Stimulated activated CD8-positive, alpha-beta memory T cell treated with anti-CD3 and anti-CD28 coated beads, Interleukin-7, amount 100 ng/mL, for 4 hours (primary cell): Measurements from ENCODE around the gene IFIT5.
"Not testable (repeated sequence)": the region's sequence is repeated elsewhere in the genome, so short reads cannot be mapped to it uniquely, and the experiment has no call there.

Source experiments
- DNase-seq, 2 donors: peaks; one replicate each; pipeline ENCODE4 v3.0.0-alpha.2; 2020; ENCODE audit warnings: low read depth in 2 of 2

The IFIT5 gene

GRCh38 chr10:89393898-89394297 lies 20.5 kb upstream of the IFIT5 start:
- DNase-seq: no peak

- no peak for DNase-seq
These were observed 19.2 kb upstream of the IFIT5 start for GRCh38 chr10:89395141-89395540.

GRCh38 chr10:89398003-89398749 lies 16.2 kb upstream of the IFIT5 start:
- no peak for DNase-seq

- DNase-seq: no peak
These were observed 14.4 kb upstream of the IFIT5 start for GRCh38 chr10:89399956-89400355.

GRCh38 chr10:89403043-89403442 lies 11.3 kb upstream of the IFIT5 start:
- no peak for DNase-seq

- DNase-seq: no peak
These were observed 10.0 kb upstream of the IFIT5 start for GRCh38 chr10:89404104-89405047.

GRCh38 chr10:89406178-89406577 lies 8.2 kb upstream of the IFIT5 start:
- not testable (repeated sequence) for DNase-seq

- not testable (repeated sequence) for DNase-seq
These were observed 6.6 kb upstream of the IFIT5 start for GRCh38 chr10:89407792-89408191.

- not testable (repeated sequence) for DNase-seq
These were observed 5.1 kb upstream of the IFIT5 start for GRCh38 chr10:89409282-89409681.

- DNase-seq: not testable (repeated sequence)
These were observed 3.8 kb upstream of the IFIT5 start for GRCh38 chr10:89410551-89410950.

GRCh38 chr10:89411135-89411534 lies 3.2 kb upstream of the IFIT5 start:
- not testable (repeated sequence) for DNase-seq

GRCh38 chr10:89412276-89412675 lies 2.1 kb upstream of the IFIT5 start:
- DNase-seq: peak; percentile 4 to 20

GRCh38 chr10:89413398-89413912 lies 913 bp upstream of the IFIT5 start:
- no peak for DNase-seq

- peak in 1 of 2 donors; percentile 25 for DNase-seq
These were observed 782 bp downstream of the IFIT5 start for GRCh38 chr10:89414879-89415821.

GRCh38 chr10:89416465-89416864 lies 2.1 kb downstream of the IFIT5 start:
- no peak for DNase-seq

- DNase-seq: no peak
These were observed 5.2 kb downstream of the IFIT5 start for GRCh38 chr10:89419548-89419947.

GRCh38 chr10:89421018-89421476 lies 6.7 kb downstream of the IFIT5 start:
- DNase-seq: no peak

GRCh38 chr10:89425000-89425399 lies 10.6 kb downstream of the IFIT5 start:
- DNase-seq: no peak

- DNase-seq: no peak
These were observed 12.0 kb downstream of the IFIT5 start for GRCh38 chr10:89426230-89426868.

GRCh38 chr10:89427629-89428028 lies 13.3 kb downstream of the IFIT5 start:
- no peak for DNase-seq

GRCh38 chr10:89428877-89429276 lies 14.5 kb downstream of the IFIT5 start:
- no peak for DNase-seq
